Activated CD4-positive, alpha-beta T cell treated with anti-CD3 and anti-CD28 coated beads for 36 hours (primary cell): ENCODE measurements around the gene PBX3. TPM values are rescaled to one million over a fixed set of nuclear protein-coding genes. Genes with fewer than 3 reads are reported as not detected.

Experiments used
- ATAC-seq: fragments of 200-7000 bp; cut with Tn5 transposase; one replicate; pipeline ENCODE4 v1.10.0; 2021; ENCODE audit warnings: mild to moderate bottlenecking, moderate library complexity
- CTCF ChIA-PET: fragments of 350-600 bp; sonication (Branson Sonifier 250); formaldehyde crosslinking; loops from one replicate; lab custom pipeline; 2021; ENCODE audit warnings: antibody characterized with exemption; lab: Charles Lee
- POLR2A ChIA-PET: fragments of 350-600 bp; sonication (Branson Sonifier 250); formaldehyde crosslinking; loops from one replicate; lab custom pipeline; 2021; ENCODE audit warnings: antibody characterized with exemption, inconsistent platforms; lab: Charles Lee
- DNase-seq: peaks from one replicate; pipeline ENCODE4 v3.0.0-alpha.2; 2020
- H3K27ac Mint-ChIP-seq: one replicate; pipeline ENCODE4 v1.8.0; 2021; ENCODE audit warnings: mixed read lengths
- H3K27me3 Mint-ChIP-seq: one replicate; pipeline ENCODE4 v1.8.0; 2021; ENCODE audit warnings: mixed read lengths
- H3K36me3 Mint-ChIP-seq: one replicate; pipeline ENCODE4 v1.8.0; 2021; ENCODE audit warnings: low read depth, mixed read lengths
- H3K4me1 Mint-ChIP-seq: one replicate; pipeline ENCODE4 v1.8.0; 2021; ENCODE audit warnings: mixed read lengths
- H3K4me3 Mint-ChIP-seq: one replicate; pipeline ENCODE4 v1.8.0; 2021; ENCODE audit warnings: mild to moderate bottlenecking, moderate library complexity, mixed read lengths
- H3K9me3 Mint-ChIP-seq: one replicate; pipeline ENCODE4 v1.8.0; 2021; ENCODE audit warnings: low read depth, mixed read lengths
- intact Hi-C, 2 experiments: fragments of 100-400 bp; cut with DNase I in 1 of 2; cut with micrococcal nuclease in 1 of 2; formaldehyde crosslinking; loops; one replicate each; pipeline versions ENCODE4 v1.14.2 to v1.15.1; 2022 to 2024; cut with DNase I, micrococcal nuclease
- total RNA-seq, 2 experiments: library from RNA; stranded (reverse); gene quantifications; one replicate each; pipeline ENCODE4 v1.2.3, GENCODE V29; 2021

Gene PBX3
- total RNA-seq, 2 experiments from 2014 or later, result 11.3 to 11.4 TPM

DNA sequence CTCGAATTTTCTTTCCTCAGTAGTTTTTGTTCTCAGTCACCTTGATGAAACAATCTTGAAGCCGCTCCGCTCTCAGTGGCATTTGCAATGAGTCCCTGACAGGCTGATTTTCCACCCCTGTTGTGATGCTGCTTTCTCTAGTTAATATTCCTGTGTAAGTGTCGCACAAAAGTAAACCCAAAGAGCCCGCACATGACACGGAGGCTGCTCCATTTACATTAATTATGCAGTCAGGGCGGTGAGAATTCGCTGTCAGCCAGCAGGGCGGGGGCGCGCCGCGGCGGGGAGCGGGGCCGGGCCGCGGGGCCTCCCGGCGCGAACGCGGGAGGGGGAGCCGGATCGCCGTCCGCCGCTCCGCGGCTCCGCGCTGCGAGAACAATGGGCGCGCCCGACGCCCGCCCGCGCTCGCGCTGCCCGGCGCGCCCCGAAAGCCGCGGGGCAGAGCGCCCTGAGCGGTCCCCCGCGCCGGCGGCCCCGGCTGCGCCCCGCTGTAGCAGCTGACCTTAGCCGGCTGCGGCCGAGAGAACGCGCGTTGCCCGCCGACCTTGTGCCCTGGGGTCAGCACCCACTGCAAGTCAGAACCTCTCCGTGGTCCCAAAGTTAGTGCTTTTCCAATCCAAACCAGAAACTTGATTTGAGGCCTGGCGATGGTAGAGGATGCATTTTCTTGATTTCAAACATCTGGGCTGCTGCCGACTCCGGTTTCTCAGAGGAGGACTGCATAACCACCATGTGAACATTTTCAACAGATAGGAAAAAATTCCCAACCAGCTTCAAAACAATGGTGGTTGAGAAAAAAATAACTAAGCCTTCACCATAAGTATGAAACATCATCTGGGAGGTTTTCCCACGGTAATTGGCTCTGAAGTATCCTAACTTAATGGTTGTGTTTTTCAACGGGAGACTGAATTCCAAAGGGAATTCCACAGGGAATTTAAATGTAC is 142.6 kb downstream of the PBX3 start:
- peaks cover 11% of the 10 kb centered on the region for H3K4me1 Mint-ChIP-seq
- ChIA-PET POLR2A (interaction anchor here (0.6 kb wide), 1 partner anchor 10 kb away, joined by 3 read pairs; no protein-coding TSS in a partner anchor), CTCF (interaction anchor here (1.0 kb wide), 1 partner anchor 59 kb away, joined by 4 read pairs; no protein-coding TSS in a partner anchor)
- DNase-seq (peak; percentile 56), ATAC-seq (peak; percentile 74)
- no peaks in the 10 kb centered on the region for H3K36me3 Mint-ChIP-seq
- no peak overlapping the region for H3K27ac Mint-ChIP-seq
- intact Hi-C loops, result loop anchor here in 1 of 2 experiments (5.0 kb wide), 1 partner anchor 142 kb away; the partner anchor contains the start of gene PBX3
- peak overlapping the region; percentile 66 for H3K4me3 Mint-ChIP-seq
- no peaks in the 10 kb centered on the region for H3K9me3 Mint-ChIP-seq
- H3K27me3 Mint-ChIP-seq, result peaks cover 19% of the 10 kb centered on the region

GRCh38 chr9:125890826-125891225 is 143.7 kb downstream of the PBX3 start:
- H3K36me3 Mint-ChIP-seq, result no peaks in the 10 kb centered on the region
- ChIA-PET POLR2A (no interaction called here), CTCF (no interaction called here)
- no peak overlapping the region for H3K4me3 Mint-ChIP-seq
- H3K9me3 Mint-ChIP-seq, result no peaks in the 10 kb centered on the region
- intact Hi-C loops, result no loop called here
- ATAC-seq (no peak), DNase-seq (no peak)
- H3K4me1 Mint-ChIP-seq, result peaks cover 11% of the 10 kb centered on the region
- H3K27ac Mint-ChIP-seq, result no peak overlapping the region
- H3K27me3 Mint-ChIP-seq, result peaks cover 19% of the 10 kb centered on the region

DNA sequence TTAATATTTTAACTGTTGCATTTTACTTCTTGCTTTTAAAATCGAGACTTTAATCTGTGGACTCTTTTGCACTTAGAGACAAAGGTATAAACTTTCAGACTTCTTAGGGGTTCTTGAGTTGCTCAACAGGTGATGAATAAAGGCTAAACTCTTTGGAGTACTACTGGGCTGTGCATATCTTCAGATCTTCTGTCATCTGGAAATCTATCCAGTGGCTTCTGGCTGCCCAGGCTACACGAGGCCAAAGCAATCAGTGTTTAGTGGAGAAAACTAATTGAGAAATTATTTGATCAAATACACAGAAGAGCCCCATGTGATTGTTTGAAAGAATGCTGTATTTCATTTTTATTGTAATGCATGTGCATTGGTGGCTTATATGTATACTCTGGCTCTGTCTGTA is 146.1 kb downstream of the PBX3 start:
- intact Hi-C loops, result no loop called here
- DNase-seq, result no peak
- Mint-ChIP-seq H3K36me3 (no peaks in the 10 kb centered on the region), H3K4me1 (peaks cover 13% of the 10 kb centered on the region), H3K27me3 (peaks cover 13% of the 10 kb centered on the region), H3K27ac (no peak overlapping the region), H3K4me3 (no peak overlapping the region), H3K9me3 (no peaks in the 10 kb centered on the region)
- ChIA-PET POLR2A (no interaction called here), CTCF (interaction anchor here (0.9 kb wide), 1 partner anchor 486 kb away, joined by 3 read pairs; no protein-coding TSS in a partner anchor)
- ATAC-seq, result no peak

GRCh38 chr9:125894566-125894965 is 147.4 kb downstream of the PBX3 start:
- POLR2A ChIA-PET, result interaction anchor here (0.6 kb wide), 1 partner anchor 143 kb away, joined by 3 read pairs; no protein-coding TSS in a partner anchor
- H3K27ac Mint-ChIP-seq, result no peak overlapping the region
- ATAC-seq (no peak), DNase-seq (no peak)
- peaks cover 5% of the 10 kb centered on the region for H3K27me3 Mint-ChIP-seq
- no peaks in the 10 kb centered on the region for H3K9me3 Mint-ChIP-seq
- H3K36me3 Mint-ChIP-seq, result no peaks in the 10 kb centered on the region
- peaks cover 6% of the 10 kb centered on the region for H3K4me1 Mint-ChIP-seq
- H3K4me3 Mint-ChIP-seq, result no peak overlapping the region
- CTCF ChIA-PET, result interaction anchor here (0.6 kb wide), 1 partner anchor 32 kb away, joined by 3 read pairs; no protein-coding TSS in a partner anchor
- intact Hi-C loops, result no loop called here

DNA sequence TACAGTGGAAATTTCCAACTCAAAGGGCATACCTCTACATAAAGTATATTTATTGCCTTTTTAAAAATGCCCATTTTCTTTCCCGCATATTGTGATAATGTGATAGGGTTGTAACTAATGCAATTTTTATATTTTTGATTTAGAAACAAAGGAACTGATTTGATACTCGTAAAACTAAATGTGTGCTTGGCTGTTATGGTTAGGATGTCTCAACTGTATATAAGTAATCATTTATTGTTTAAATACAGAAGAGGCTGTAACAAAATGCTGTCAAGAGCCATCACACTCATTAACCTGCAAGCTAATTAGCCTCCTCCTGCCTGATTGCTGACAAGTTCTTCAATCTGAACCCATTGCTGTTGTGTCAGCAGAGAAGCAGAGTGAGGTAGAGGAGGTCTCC is 149.2 kb downstream of the PBX3 start:
- ChIA-PET CTCF (no interaction called here), POLR2A (no interaction called here)
- H3K27me3 Mint-ChIP-seq, result no peaks in the 10 kb centered on the region
- no peak overlapping the region for H3K27ac Mint-ChIP-seq
- no peaks in the 10 kb centered on the region for H3K36me3 Mint-ChIP-seq
- no peak for DNase-seq
- no peak for ATAC-seq
- H3K9me3 Mint-ChIP-seq, result no peaks in the 10 kb centered on the region
- no peak overlapping the region for H3K4me3 Mint-ChIP-seq
- H3K4me1 Mint-ChIP-seq, result peaks cover 4% of the 10 kb centered on the region
- intact Hi-C loops, result no loop called here

DNA sequence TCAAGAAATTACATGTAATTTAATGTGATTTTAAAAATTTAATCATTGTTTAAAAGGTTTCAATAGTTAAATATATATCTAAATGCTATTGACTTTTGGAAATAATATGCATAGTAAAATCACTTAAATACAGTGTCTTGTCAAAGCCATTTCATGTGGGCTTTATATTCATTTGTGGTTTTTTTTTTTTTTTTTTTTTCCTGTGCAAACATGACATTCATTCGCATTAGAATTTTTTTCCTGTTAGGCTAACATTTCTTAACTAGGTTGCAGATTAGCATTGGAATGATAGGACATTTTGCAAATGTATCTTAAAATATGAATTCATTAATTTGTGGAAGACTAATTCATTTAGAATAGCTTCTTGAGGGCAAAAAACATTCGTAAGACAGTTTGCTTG is 149.8 kb downstream of the PBX3 start:
- ChIA-PET POLR2A (no interaction called here), CTCF (interaction anchor here (1.8 kb wide), 1 partner anchor 502 kb away, joined by 4 read pairs; no protein-coding TSS in a partner anchor)
- no peak for DNase-seq
- H3K9me3 Mint-ChIP-seq, result no peaks in the 10 kb centered on the region
- no peaks in the 10 kb centered on the region for H3K36me3 Mint-ChIP-seq
- no peak overlapping the region for H3K4me3 Mint-ChIP-seq
- ATAC-seq, result no peak
- peaks cover 4% of the 10 kb centered on the region for H3K4me1 Mint-ChIP-seq
- no peaks in the 10 kb centered on the region for H3K27me3 Mint-ChIP-seq
- no peak overlapping the region for H3K27ac Mint-ChIP-seq
- intact Hi-C loops, result no loop called here

DNA sequence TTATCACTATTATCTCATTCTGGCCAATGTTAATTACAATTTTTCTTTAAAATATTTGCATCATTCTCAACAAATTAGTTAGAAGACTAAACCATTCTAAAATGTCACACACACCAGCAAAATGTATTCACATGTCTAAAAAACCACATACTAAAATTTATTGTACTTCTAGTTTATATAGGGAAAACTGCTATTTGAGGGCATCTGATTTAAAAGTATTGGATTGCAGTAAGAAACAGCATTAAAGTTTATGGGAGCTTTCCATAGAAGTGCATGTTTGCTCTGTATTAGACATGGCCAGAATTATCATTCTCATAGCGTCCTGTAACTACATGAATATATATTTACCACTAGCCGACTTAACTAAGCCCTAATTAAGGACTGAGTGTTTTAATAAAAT is 150.3 kb downstream of the PBX3 start:
- ATAC-seq, result no peak
- ChIA-PET POLR2A (no interaction called here), CTCF (interaction anchor here (1.8 kb wide), 1 partner anchor 501 kb away, joined by 4 read pairs; no protein-coding TSS in a partner anchor)
- Mint-ChIP-seq H3K27me3 (no peaks in the 10 kb centered on the region), H3K36me3 (no peaks in the 10 kb centered on the region), H3K27ac (no peak overlapping the region), H3K9me3 (no peaks in the 10 kb centered on the region), H3K4me1 (peaks cover 4% of the 10 kb centered on the region), H3K4me3 (no peak overlapping the region)
- no peak for DNase-seq
- intact Hi-C loops, result no loop called here

DNA sequence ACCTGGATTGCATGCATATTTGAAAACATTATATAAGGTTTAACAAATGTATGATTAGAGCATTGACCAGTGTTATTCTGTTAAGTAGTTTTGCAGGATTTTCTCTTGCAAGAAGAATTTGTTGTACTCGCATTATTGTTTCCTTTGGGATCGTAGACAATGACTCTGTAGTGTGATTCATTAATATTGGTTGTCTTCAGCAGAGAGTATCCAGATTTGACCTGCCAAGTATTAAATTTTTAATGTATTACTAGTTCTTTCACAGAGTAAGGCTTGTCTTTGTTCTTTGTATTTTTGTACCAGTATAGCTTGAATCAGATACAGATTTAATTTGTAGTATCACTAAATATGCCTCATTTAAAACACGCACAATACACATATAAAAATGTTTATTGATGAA is 155.0 kb downstream of the PBX3 start:
- intact Hi-C loops, result no loop called here
- ATAC-seq, result no peak
- H3K4me1 Mint-ChIP-seq, result peaks cover 4% of the 10 kb centered on the region
- no peaks in the 10 kb centered on the region for H3K27me3 Mint-ChIP-seq
- CTCF ChIA-PET, result no interaction called here
- no peaks in the 10 kb centered on the region for H3K36me3 Mint-ChIP-seq
- no peak overlapping the region for H3K27ac Mint-ChIP-seq
- POLR2A ChIA-PET, result no interaction called here
- H3K9me3 Mint-ChIP-seq, result no peaks in the 10 kb centered on the region
- H3K4me3 Mint-ChIP-seq, result no peak overlapping the region
- no peak for DNase-seq

GRCh38 chr9:125902831-125903512 is 155.8 kb downstream of the PBX3 start:
- intact Hi-C loops, result no loop called here
- ATAC-seq (no peak), DNase-seq (no peak)
- Mint-ChIP-seq H3K4me1 (peaks cover 4% of the 10 kb centered on the region), H3K4me3 (no peak overlapping the region), H3K9me3 (no peaks in the 10 kb centered on the region), H3K27me3 (no peaks in the 10 kb centered on the region), H3K27ac (no peak overlapping the region), H3K36me3 (no peaks in the 10 kb centered on the region)
- POLR2A ChIA-PET, result no interaction called here
- CTCF ChIA-PET, result no interaction called here

DNA sequence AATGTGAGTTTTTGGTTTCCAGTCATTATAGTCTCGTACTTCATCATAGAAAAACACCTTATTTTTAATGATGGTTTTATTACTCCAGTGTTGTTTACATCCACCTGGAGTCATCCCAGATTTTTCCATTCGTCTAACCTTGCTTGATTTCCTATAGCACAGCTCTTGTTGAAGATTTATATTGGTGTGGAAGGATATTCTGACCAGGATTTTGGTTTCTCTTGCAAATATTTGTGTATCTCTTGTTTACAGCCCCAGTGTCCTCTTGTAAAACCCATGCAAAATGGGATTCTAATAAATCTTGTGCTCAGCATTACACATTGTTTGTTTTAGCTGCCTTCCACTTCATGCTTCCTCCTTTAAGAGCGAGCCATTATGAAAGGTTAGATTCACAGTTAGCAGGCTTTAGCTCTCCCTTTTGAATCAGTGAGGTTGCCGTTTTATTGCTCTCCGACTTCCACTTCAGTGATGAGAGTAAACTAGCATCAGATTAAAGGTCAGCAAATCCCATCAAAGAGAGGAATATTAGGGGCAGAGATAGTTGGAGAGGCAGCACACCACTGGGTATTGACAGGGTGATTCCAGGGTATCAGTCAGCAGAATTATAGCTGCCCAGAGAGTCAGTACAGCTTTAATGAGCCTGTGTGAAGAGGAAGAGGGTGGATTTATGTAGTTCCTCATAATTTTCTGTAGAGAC is 157.1 kb downstream of the PBX3 start:
- DNase-seq (no peak), ATAC-seq (no peak)
- H3K9me3 Mint-ChIP-seq, result no peaks in the 10 kb centered on the region
- CTCF ChIA-PET, result no interaction called here
- no peak overlapping the region for H3K4me3 Mint-ChIP-seq
- H3K27ac Mint-ChIP-seq, result no peak overlapping the region
- intact Hi-C loops, result no loop called here
- POLR2A ChIA-PET, result no interaction called here
- no peaks in the 10 kb centered on the region for H3K4me1 Mint-ChIP-seq
- no peaks in the 10 kb centered on the region for H3K36me3 Mint-ChIP-seq
- H3K27me3 Mint-ChIP-seq, result no peaks in the 10 kb centered on the region

DNA sequence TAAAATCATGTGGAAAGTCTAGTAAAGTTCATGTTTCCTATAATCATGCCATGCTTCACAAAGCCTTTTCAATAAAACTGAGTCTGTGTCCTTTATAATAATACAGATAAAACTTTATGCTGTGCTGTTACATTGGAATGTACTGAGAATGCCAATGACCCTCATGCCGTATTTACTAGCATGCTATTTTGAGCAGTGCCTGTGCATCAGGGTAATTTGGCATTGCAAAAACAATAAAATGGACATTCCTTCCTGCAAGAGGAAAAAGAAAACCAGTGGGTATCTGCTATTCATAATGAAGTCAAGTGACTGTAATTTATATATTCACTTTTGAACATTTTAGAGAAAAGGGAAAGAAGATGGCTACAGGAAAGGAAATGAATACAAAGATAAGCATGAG is 159.0 kb downstream of the PBX3 start:
- CTCF ChIA-PET, result no interaction called here
- Mint-ChIP-seq H3K4me1 (no peaks in the 10 kb centered on the region), H3K36me3 (no peaks in the 10 kb centered on the region), H3K27ac (no peak overlapping the region), H3K9me3 (no peaks in the 10 kb centered on the region), H3K27me3 (no peaks in the 10 kb centered on the region), H3K4me3 (no peak overlapping the region)
- DNase-seq, result no peak
- intact Hi-C loops, result no loop called here
- ATAC-seq, result no peak
- POLR2A ChIA-PET, result no interaction called here
